ELR (cell line): Measurements from ENCODE around the gene TGM2.

Experiments used
- DNase-seq: peaks from one replicate; pipeline ENCODE4 v3.0.0-alpha.2; 2015; ENCODE audit warnings: low read depth

The TGM2 gene

DNA sequence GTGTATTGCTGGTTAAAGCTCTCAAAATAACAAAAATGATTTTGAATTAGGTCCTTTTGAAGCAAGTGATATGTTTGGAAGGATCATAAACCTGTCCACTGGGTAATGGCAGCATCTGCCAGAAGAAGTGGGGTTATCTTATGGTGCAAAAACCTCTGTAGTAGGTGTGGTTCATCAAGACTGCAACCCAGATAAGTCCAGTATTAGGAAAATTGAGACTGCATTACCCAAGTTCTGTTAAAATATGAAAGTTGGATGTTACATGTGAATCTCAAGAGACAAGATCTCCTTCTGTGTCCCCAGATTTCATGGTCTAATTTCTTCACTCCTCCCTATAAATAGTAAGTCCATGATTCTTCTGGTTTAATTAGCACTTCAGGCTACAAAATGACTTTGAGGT, 72.2 kb downstream of the TGM2 start:
- DNase-seq, result no peak

DNA sequence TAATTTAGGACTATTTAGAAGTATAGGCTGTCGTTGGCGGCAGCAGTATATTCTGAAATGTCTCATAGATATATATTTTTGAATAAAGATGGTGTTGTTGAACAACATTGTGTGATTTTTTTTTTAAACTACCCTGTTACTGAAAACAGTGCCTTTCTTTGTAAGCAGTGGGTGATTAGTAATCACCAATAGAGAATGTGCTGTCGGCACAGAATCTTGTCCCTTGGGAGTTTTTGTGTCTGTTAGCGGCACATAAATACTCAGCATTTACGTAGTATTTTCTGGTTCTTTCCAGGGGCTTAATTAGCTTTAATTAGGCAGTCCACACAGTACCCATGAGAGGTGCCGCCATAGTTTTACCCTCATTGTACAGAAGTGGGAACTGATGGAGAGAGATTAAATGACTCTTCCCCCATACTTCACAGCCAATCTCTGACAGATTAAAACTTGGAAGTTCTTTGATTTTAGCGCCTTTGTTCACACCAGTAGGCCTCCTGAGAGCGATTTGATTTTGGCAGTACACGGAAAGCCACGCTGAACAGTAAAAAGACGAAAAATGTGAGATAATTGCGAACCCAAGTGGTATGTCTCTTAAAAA, 72.7 kb downstream of the TGM2 start:
- DNase-seq, result no peak

DNA sequence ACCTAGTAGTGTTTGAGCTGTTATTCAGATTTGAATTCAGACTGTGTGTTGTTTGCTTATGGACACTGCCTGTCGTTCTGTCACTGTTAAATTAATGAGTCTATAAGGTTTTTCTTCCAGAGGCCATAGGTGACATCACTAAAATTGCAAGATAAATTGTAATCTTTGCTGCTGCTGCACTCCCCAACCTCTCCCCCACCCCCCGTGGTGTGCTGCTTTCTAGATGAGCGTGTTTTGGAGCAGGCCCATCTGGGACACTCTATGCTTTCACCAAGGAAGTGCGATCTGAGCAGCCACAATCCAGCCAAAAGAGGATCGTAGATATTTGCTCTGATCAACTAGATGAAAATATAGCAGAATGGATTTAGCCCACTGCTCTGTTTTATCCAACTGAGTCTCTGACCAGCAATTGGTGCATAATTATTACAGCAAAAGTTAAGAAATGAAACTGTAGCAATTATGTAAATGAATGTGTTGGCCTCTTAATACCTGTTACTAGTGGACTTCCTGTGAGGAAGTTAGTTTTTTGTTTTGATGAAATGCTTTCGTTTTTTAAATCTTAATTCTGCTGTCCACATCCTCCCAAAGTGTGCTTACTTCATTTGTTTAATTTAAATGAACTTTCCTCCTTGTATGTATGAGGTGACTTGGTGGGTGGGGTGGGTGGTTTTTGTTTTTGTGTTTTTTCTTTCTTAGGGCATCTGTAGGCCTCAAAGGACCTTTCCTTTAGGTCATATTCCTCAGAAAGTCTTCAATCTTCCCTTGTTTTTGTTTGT, 73.4 kb downstream of the TGM2 start:
- no peak for DNase-seq

DNA sequence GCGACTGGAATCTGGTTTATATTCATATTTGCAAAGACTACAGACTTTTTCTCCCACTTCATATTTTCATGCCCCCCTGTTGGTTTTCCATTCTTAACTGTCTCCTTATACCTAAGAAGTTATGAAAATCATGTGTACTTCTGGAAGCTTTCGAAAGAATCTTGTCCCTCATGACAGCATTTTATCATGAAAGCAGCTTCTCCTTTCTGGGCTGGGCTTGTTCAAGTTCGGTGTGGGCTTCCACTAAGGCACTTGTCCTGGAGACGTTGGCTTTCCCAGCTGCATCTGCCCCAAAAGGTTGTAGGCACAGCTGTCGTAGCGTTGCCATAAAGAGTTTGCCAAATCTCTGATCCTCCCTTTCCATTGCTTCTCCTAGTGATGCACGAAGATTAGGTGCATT, 75.0 kb downstream of the TGM2 start:
- DNase-seq, result no peak

DNA sequence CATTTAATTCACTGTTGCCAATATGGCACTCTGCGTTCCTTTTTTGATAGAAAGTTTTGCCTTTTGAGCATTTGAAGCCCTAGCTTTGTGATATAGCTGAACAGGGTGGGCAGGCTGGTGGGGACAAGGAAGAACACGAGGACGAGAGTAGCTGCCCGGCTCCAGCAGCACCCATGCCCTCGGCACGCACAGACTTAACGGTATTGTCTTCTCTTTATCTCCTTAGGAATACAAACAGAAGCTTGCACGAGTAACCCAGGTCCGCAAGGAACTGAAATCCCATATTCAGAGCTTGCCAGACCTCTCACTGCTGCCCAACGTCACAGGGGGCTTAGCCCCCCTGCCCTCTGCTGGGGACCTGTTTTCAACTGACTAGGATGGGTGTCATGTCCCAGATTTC, 75.6 kb downstream of the TGM2 start:
- no peak for DNase-seq

DNA sequence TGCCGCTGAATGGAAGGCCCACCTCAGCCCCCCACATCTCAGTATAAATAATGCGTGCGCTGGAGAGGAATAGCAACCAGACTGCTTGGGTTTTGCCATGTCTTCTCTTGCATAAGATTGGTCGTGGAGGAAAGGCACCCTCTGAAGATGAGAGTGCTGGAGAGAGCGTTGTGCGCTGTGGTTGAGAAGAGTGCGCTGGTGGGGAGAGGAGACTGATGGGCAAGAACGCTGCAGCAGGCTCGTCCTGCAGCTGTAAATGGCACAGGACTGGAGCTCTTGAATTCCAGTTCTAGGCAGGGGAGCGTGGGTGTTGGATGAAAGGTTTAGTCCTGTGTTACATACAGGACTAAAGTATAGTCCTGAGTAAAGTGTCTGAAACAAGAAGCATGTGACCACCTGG, 80.0 kb downstream of the TGM2 start:
- DNase-seq, result no peak

DNA sequence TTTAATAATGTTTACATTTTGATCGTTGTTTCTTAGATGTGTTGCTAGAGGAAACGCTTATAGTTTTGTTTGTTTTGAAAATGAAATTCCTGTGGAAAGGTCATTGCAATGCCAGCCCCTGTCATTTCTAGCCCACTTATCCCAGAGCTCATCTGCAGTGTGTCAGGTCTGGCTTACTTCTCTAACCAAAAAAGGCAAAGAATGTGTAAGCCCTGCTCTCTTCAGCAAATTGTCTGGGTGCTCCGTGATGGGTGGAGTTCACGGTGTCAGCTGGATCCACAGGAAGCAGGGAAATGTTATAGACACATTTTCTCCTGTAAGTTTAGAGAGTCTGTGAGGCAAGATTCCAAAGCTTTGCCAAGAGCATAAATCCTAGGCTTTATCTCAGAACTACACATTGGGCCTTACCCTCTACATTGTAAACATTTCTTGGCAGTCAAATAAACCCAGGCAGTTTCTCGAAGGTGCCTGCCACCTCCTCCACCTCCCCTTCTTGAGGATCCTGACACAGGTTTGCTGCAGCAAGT, 80.6 kb downstream of the TGM2 start:
- DNase-seq, result peak; percentile 64

DNA sequence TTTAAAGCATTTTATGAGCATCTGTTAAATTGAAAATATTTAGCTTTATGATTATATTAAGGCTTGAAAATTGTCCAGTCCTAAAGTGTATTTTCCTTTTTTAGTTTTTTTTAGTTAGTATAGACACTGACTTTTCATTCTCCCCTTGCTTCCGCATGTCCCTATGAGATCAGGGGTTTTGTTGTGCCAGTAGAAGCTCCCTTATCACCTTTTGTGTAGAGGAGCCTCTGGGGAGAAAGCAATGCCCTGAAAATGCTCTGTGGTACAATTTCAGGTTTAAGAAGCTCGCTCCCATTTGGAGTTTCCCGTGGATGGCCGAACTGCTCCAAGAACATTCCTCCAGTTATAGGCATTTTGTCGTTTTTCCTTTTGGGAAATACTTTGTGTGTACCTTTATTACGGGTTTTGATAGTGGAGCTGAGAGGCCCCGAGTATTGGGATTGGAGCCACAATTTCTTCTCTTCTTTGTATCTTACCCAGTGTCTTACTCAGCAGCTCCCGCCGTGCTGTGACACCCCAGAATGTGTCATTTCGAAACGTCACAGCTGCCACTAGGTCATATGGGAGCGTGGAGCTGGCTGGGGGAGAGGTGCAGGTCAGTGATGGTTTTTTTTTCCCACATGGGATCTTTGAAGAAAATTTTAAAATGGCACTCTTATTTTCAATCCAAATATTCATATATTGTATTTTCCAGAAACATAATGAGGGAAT, 81.6 kb downstream of the TGM2 start:
- DNase-seq, result peak; percentile 17

DNA sequence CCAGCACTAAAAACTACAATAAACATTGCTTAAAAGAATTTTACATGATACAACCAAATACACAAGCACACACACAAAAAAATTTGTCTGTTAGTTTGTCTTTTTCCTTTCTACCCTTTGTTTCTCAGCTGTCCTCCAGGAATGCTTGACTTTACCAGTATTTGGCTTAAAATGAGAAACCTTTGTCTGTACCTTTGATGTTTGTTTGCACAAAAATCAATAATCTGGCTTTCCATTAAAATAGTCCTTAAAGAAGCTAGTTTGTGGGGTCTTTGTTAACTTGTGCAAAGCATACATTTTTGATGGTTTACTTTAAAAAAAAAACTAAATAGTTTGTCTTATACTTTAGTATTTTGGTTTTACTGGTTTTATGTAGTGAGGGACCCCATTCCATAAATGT, 82.2 kb downstream of the TGM2 start:
- no peak for DNase-seq

DNA sequence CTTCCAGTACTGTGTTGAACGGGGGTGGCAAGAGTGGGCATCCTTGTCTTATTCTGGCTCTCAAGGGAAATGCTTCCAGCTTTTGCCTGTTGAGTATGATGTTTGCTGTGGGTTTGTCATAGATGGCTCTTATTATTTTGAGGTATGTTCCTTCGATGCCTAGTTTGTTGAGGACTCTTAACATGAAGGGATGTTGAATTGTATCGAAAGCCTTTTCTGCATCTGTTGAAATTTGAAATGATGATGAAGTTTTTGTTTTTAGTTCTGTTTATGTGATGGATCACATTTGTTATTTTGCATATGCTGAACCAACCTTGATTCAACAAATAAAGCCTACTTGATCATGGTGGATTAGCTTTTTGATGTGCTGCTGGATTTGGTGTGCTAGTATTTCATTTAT, 83.5 kb downstream of the TGM2 start:
- no peak for DNase-seq

DNA sequence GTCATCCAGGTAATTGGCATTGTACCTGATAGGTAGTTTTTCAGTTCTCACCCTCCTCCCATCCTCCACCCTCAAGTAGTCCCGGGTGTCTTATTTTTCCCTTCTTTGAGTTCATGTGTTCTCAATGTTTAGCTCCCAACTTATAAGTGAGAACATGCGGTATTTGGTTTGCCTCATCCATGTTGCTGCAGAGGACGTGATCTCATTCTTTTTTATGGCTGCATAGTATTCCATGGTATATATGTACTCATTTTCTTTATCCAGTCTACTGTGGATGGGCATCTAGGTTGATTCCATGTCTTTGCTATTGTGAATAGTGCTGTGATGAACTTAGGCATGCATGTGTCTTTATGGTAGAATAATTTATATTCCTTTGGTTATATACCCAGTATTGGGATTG, 85.7 kb downstream of the TGM2 start:
- DNase-seq, result no peak

DNA sequence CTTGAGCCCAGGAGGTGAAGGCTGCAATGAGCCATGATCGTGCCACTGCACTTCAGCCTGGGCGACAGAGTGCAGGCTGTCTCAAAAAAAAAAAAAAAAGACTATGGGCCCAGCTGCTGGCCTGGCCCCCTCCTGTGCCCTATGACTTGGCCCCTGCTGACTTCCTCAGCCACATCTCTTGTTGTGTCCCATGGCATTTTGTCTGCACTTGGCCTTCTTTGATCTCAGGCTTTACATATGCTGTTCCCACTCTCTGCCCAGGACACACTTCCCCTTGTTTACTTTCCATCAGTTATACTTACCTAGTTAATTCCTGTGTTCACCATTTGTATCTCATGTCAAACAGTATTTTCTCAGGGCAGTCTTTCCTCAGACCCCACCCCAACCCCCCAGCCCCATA, 87.0 kb downstream of the TGM2 start:
- no peak for DNase-seq
